TTC549 (cell line): ENCODE data around the gene GPR63.

Experiments
- FAIRE-seq: peaks from 2 replicates; lab custom pipeline; 2012; peaks lifted over from hg19 to GRCh38; lab: Jason Lieb, UNC

GPR63 gene

DNA sequence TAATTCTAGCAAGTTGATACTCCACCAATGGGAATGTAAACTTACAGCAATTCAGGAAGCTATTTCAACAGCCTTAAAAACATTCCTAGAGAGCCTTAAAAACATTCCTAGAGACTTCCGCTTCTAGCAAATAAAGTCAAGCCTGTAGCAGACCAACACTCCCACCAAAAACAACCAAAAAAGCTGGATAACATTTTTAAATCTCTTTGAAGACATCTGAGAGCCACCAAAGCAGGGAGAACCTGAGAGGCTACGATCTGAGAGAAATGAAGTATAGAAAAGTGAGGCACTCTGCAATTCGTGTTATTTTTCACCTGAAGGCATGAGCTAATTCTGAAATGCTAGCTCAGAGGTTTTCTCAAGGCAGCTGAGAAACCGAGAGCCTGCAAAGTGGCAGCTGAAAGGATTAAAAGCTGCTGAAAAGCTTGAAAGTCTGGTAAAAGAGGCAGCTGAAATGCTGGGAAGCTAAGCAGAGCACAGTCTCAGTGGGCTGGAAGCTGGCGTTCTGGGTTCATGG, 20.9 kb downstream of the GPR63 start:
- no peak for FAIRE-seq

DNA sequence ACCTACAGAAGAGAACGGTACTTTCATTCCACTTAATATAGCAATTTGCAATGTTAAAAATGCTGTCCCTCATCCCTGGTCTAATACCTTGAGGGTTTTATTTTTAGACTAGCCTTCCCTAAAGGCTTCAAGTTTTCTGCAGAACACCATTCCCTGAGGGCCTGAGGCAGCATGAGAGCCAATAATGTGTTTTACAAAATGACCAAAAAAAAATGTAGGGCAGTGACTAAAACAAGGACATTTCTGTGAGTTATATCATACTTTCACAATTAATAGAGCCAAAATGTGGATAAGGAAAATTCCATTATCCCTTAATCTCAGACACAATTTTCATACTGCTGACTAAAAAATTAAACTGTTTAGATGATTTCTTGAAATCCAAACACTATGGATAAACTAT, 22.7 kb downstream of the GPR63 start:
- no peak for FAIRE-seq

DNA sequence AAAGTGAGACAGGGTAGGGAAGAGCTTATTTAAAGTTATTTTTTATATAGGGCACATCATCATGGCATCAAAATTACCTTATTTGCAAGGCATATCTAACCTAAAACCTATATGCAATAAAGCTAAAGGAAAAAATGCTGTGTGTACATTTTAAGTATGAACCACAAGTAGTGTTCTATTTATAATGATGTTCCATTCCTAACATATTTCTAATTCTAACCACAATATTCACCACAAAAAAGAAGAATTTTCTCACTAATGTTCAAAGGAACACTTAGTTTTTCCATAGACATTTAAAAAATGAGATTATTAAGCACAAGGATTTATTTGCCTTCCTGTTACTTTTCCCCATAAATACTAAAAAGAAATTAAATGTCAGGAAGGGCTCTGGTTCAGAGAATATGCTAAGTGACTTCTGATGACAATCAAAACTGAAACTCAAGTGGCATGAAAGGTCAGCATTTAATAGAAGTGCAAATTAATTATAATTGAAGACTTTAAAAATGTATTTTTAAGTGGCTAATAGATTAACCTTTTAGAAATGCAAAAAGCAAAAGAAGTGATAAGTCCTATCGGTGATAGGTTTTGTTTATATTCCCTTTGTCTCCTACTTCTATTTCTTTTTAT, 25.1 kb downstream of the GPR63 start:
- FAIRE-seq: no peak

DNA sequence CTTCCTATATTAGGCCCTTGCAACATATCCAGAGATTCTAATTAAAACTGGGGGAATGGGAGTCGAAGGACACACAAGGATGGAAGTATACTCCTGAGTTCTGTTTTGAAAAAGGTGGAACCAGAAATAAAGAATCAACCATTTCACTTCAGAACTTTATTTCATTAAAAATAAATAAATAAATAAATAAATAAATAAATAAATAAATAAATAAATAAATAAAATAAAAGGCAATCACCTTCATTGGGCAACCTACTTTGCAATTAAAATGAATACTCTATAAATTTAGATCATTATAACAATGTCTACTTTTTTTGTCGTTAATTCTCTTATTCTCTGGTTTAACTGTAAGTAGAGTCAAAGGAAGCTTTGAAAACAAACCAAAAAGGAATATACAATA, 25.6 kb downstream of the GPR63 start:
- no peak for FAIRE-seq

DNA sequence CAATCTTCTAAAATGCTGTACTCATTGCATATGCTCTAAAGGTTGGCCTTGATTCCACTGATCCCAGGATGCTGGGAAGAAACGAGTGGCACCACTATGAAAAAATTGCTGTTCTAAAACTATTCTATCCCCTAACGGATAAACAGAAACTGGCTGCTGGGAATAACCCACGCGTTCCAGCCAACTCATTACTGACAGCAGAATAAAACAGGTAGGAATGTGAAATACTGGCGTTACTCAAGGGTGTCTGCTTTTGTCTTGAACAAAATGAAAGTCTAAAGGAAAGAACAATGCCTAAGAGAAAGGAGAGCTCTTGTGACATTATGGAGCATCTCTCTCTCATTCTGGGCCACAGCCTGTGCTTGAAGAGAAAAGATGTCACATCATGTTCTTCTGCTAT, 26.1 kb downstream of the GPR63 start:
- no peak for FAIRE-seq

DNA sequence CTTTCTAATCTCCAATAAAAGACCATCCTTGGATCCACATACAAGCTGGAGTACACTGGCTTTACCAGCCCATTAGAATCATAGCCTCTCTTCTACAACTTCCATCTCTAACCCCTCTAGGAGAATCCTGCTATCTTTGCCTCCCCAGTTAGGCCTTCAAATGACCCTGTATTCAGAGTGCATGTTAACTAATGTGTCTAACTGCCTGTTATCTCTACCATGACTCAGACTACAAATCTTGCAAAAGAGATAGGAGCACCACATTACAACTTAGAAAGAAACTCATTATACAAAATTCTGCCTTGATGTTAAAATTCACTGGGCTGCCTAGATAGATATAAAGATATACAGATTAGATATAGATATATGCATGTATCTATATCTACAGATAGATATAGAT, 28.2 kb downstream of the GPR63 start:
- no peak for FAIRE-seq

DNA sequence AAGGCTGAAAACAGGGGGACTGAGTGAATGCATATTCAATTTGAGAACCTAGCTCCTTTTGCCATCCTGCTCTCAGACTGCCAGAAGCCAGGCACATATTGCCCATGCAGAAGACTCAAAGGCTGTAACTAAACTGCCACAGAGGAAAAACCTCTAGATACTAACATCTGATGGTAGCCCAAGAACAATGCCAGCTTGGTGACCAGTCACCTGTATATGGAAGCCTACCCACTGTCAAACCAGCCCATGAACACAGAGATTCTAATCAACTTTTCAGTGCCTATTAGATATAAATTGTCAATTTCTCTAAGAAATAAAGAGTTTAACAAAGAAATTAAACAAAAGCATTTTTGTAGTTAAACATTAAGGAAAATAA, 34.2 kb downstream of the GPR63 start:
- no peak for FAIRE-seq

DNA sequence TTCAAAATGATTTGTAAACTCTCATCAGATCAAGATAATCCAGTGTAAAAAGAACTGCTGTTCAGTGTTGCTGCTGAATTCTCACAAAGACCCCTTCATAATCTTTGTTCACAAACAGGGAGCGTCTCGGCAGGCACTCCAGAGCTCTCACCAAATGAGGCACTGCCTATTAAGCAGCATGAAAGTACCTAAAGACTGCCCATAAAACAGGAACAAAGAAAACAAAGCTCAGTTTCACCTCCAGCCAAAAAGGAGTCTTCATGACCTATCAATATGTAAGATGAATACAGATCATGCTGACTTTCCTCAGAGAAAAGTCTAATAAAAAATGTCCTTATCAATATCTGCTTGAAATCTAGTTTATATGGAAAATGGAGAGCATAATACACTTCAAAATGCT, 41.8 kb downstream of the GPR63 start:
- FAIRE-seq: no peak

DNA sequence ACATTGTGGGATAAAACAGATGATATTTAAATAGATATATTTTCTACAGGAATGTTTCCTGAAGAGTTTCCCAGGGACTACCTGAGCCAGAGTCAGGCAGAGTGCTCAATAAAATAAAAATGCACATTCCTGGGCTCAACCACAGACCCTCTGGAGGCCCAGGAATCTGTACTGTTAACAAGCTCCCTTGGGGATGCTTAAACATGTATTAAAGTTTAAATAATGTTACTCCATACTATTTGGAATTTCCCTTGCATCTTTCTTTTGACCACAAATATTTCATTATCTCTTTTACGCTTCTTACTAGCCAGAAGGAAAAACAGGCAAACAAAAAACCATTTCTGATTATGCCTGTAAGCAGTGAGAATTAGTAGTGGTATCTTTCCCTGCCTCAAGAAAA, 42.3 kb downstream of the GPR63 start:
- FAIRE-seq: no peak

DNA sequence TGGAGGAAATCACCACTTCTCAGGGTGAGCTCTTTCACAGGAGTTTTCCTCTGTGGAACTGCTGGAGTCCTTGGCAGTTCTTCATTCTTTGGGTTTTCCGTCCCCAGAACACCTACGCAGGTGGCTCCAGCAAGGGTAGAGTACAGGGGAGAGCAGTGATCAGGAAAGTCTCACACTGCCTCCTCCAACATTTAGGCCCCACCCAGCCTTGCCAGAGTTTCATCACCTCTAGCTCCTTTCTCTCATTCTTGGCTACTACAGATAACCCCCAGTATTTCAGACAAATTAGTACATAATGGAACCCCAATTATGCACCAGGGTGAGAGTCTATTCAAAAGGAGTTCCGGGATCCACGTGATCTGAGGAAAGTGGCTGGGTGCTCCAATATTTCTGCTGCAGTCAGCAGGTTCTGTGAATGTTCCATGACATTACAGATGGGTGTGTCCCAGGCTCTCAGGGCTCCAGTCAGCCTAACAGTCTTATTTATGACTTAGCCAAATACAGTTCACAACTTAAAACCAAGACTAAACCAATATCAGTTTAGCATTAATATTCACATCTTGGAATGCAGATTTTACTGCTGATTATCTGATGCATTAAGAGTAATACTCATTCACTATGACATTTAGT, 44.6 kb downstream of the GPR63 start:
- FAIRE-seq: no peak

DNA sequence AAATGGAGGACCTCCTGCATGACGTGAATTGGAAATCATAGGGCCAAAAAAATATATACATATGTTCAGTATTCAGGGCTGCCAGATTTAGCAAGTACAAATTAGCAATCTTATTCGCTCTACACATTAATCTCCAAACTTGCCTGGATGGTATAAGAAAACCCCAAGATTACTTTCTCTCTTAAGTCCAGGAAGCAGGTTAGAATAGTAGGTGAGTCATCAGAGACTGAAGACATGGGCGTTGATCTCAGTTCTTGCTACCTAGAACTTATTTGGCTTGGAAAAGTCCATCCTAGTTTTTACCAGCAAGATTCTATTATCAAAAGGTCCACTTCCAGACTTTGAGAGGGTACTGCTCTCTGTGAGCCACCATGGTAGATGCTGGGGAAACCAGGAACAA, 47.4 kb downstream of the GPR63 start:
- no peak for FAIRE-seq

DNA sequence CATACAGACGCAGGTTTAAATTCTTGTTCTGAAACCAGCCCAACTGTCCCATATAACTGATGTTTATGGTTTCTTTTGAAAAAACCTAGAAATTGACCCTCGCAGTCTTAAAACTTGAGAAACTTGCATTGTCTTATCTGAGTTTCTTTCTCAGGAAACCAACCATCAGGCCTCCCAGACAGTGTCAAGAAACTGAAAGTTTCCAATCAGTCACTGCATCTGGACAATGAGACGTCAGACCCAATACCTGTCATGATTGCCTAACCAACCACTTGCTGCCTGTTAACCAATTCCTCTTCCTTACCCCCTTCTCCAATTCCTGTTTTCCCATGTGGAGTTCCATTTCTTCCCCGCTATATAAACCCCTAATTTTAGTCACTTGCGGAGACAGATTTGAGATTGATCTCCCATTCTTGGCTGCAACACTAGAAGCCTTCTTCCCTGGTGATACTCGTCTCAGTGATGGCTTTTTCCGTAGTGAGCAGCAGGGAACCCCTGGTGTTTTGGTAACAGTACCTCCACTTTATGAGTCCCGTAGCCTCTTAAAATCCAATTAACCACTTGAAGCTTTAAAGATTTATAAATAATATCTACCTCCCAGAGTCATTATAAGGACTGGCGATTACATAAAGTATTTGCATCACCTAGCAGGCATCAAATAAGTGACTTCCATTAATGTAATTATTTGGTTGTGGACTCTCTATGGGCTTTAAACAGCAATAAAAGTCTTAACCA, 49.3 kb downstream of the GPR63 start:
- no peak for FAIRE-seq

DNA sequence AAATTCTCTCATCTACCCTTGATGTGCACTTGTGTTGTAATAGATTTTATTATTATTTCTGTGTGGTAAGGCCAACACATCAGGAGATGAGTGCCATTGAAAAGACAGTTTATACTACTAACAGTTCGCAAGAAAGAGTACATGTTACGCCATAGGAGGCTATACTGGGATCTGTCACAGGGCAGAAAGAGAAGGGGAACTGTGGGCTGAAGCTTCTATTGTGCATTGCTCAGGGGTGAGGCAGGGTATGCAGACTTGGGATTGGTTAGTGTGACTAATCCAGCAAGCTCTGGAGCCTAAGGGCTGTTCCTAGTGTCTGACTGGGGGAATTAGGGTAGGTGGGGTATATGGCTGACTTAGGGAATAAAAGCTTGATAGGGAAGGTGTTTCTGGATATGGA, 50.9 kb downstream of the GPR63 start:
- FAIRE-seq: no peak

DNA sequence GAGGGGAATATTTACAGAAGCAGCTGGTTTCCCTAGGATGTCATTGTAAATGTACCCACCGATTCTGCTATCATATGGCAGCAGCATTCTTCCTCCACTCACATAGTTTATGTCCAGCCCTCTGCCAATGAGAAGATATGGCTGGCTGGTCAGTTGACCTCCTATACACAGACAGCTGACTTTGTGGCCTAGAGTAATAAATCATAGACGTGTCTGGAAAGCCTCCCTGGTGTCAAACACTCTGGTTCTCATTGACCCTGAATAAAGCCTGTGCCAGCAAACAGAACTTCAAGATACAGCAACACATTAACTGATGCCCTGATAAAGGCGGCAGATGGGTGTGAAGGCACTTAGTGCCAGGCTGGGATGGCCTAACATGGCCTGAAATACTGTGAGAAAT, 52.6 kb downstream of the GPR63 start:
- FAIRE-seq: no peak

DNA sequence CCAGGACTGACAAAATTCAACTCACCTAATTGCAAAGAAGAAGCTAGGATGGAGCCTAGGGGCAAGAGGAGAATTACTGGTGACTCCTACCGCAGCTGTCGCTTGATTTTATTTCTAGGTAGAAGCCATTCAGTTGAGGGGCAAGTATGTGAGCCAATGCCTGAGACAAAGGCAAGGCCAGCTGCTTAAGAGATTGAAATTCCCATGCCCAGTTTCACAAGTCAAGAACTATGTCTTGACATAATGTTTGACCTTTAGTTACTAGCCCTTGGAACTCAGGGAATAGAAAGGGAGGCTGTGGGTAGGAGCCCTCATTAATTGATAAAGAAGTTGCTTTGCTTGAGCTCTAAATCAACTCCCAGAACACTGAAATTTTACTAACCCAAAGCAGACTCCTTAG, 54.0 kb downstream of the GPR63 start:
- no peak for FAIRE-seq

DNA sequence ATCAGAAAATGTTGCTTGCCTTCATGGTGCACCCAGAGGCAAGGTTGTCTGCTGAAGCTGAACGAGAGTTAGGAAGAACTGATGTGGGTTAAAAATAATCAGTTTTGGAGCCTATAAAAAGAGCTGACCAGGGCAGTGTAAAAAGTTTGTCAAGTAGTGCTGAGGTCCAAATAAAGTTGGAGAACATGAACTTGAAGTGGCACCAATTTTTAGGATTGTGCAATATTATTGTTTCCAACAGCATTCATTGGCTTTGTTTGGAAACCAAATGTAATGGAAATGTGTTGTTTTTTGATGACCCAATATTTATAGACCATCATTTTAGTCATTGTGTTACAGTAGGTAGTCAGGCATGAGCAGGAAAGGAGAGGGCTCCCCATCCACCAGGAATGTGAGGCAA, 55.7 kb downstream of the GPR63 start:
- FAIRE-seq: no peak

DNA sequence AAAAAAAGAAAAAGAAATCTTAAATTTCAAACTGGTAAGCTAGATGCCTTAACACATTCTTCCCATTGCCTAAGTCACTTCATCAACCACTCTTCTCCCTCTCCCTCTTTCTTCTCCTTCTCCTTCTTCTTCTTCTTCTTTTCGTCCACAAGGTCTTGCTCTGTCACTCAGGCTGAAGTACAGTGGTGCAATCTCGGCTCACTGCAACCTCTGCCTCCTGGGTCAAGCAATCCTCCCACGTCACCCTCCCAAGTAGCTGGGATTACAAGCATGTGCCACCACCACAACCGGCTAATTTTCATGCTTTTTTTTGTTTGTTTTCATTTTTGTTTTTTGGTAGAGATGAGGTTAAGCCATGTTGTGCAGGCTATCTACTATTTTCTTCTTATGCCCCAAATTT, 60.2 kb downstream of the GPR63 start:
- no peak for FAIRE-seq

DNA sequence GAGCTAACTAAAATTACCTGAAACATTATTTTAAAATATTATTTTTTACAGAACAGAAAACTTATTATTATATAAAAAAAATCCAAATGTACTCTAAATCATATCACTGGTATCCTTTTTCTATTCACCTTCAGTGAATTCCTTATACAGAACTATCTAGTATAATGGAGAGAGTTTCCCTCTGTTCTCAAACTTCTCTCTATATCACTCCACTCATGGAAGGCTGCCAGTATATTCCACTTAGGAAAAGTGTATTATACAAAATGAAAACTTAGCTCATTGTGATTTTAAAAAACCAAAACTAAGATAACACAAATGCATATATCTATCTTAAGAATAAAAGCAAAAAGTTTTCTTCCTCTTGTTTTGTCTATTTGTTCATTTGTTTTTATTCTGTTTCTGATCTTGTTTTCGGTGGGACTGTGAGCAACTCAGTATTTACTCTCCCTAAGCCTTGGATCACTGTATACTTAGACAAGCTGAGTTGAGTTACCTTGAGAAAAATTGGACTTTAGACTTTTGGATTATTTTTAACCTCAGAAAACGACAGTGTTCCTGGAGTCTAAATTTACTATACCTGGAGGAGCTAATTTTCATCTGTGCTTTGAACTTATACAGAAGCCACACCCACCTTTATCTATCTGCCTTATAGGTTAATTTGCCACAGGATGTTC, 61.4 kb downstream of the GPR63 start:
- FAIRE-seq: no peak

DNA sequence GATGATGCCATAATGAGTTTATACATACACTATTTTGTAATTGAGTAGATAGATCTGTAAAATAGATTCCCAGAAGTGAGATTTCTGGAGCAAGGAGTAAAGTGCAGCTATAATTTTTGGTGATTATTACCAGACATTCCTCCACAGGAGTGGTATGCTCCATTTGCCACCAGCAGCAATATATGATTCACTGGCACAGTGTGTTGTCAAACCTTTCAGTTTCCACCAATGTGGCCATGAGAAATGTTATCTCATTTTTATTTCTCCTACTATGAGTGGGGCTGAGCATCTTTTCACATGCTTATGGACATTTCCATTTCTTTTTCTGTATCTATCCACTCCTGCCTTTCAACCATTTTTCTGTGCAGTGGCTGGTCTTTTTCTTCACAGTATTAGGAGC, 70.5 kb downstream of the GPR63 start:
- no peak for FAIRE-seq

DNA sequence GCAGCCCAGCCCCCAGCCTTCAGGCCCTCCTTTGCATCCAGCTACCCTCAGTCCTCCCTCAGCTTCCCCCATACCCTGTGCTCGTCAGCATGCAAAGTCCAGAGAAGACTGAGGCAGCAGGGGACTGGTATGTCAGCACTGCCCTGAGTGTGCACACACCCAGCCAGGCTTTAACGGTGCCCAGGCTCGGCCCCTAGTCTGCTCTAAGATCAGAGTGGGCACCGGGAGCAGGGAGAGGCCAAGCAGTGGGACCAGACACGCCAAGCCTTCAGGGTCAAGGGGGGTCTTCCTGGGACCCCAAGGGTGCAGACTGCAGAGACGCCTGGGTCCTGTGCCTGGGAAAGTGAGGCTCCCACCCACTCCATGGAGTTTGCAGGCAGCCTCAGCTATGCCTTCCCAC, 74.7 kb downstream of the GPR63 start:
- FAIRE-seq: no peak

DNA sequence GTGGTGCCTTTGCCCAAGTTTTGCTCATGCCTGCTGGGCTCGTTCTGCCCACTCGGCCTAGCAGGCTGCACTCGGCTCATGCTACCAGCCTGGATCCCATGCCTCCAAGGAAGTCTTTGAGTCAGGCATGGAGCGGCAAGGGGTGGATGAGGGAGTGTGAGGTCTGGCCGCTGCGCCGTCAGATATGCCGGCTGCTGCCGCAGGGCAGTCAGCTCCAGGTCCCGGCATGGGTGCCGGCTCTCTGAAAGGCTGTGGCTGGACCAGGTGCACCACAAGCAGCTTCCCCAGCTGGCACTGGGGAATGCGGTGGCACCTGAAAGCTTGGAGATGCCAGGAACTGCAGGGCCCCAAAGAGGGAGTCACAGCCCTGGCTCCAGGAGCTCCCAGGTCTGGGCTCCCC, 75.5 kb downstream of the GPR63 start:
- FAIRE-seq: no peak

DNA sequence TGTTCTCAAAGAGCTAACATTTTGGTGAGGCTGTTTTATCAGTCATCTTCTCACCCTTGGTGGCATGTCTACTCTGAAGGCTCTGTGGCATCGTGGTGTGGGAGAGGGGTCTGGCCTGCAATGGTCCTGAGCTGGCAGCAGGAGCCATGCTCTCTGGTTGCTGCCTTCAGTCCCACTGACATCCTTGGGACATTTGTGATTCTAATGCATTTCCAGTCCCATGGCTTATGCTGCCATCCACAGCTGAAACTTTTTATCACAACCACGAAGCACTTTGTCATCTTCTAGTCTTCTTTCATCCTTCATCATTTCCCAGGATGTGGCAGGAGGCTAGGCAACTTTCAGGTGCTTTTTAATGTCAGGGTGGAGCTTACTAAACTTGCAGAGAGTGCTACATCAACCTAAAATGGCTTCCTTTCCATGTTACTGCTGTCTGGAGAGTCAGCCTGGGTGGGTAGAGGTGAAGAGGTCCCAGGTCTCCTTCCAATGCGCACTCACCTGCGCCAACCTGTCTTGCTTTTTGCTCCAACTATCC, 77.1 kb downstream of the GPR63 start:
- FAIRE-seq: no peak

DNA sequence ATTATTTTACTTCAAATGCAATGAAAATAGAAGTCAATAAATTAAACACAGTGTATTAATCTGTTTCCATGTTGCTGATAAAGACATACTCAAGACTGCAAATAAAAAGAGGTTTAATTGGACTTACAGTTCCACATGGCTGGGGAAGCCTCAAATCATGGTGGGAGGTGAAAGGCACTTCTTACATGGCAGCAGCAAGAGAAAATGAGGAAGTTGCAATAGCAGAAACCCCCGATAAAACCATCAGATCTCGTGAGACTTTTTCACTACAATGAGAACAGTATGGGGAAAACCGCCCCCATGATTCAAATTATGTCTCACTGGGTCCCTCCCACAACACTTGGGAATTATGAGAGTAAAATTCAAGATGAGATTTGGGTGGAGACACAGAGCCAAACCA, 82.2 kb downstream of the GPR63 start:
- FAIRE-seq: no peak
